GM20000 (cell line): ENCODE data around the gene ZMAT2.

Experiments
- DNase-seq: peaks from one replicate; pipeline ENCODE4 v3.0.0; 2012; ENCODE audit warnings: low spot score
- TF ChIP-seq, protein P1 (sequence below): IDR thresholded peaks from 2 replicates; pipeline ENCODE4 v1.5.1; 2012; ENCODE audit warnings: mild to moderate bottlenecking, control low read depth; ENCODE audit errors: extremely low read depth, missing control alignments

ZMAT2 gene

DNA sequence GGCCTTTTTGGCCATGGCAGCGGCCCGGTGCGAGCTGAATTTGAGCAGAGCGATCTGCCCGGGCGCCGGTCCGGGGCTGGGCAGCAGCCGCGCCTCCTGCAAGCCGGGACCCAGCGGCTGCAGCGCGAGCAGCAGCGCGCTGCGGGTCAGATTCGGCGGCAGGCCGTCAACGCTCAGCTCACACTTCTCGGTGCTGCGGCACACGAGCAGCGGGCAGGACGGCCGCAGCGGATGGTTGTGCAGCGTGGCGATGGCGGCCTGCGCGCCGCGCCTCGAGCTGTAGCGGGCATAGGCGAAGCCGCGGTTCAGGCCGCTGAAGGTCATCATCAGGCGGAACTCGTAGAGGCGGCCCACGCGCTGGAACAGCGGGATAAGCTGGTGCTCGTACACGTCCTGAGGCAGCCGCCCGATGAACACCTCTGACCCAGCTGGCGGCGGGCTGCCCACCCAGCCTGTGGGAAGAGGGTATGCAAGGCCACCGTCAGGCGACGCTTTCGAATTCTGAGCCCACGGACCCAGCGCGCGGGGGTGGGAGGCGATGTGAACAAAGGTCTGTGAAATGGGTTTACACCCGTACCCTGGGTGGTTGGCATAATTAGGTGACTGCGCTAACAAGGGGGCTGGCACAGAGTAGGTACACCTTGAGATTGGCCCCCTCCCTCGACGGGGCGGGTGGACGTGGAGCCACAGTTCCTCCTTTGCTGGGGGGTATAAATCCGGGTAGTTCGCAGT, 27.6 kb upstream of the ZMAT2 start:
- TF ChIP-seq, protein P1, sequence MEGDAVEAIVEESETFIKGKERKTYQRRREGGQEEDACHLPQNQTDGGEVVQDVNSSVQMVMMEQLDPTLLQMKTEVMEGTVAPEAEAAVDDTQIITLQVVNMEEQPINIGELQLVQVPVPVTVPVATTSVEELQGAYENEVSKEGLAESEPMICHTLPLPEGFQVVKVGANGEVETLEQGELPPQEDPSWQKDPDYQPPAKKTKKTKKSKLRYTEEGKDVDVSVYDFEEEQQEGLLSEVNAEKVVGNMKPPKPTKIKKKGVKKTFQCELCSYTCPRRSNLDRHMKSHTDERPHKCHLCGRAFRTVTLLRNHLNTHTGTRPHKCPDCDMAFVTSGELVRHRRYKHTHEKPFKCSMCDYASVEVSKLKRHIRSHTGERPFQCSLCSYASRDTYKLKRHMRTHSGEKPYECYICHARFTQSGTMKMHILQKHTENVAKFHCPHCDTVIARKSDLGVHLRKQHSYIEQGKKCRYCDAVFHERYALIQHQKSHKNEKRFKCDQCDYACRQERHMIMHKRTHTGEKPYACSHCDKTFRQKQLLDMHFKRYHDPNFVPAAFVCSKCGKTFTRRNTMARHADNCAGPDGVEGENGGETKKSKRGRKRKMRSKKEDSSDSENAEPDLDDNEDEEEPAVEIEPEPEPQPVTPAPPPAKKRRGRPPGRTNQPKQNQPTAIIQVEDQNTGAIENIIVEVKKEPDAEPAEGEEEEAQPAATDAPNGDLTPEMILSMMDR: no peak
- peak; percentile 48 for DNase-seq

DNA sequence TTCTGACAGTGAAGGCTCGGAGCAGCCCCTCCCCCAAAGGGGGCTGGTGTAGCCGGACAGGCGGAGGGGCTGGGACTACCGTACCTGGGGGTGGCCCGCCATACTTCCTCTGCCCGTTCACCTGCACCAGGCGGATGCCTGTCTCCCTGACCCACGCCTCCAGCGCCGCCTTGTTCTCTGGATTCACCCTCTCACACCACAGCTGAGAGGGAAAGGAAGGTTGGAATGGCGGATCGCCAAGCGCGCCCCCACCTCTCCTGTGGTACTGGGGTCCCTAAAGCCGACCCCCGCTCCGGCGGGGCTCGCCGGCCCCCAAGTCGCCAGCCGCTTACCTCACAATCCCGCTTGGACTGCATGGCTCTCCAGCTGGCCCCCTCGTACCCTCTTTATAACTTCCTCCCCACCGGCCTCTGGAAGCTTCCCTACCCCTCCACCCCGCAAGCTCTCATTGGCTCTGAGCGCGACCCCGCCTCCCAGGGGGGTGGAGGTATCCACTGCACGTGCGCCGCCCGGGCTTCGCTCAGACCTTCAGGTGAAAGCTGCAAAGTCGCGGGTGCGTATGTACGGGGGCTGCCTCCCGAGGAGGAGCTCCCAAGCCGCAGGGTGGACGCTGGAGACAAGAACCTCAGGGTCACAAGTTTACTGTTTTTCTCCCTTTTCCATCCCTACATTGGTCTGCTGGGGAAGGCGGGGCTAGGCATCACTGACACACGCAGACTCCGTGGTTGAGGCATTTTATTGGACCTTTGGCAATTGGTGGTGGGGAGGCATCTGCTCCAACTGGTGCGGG, 26.9 kb upstream of the ZMAT2 start, which contains the start of gene DND1:
TSS of gene DND1 (minus strand) at position 390 of the 790 bp plus-strand sequence. CDS start at position 356, 34 bp downstream.
- TF ChIP-seq, protein P1: no peak
- no peak for DNase-seq

DNA sequence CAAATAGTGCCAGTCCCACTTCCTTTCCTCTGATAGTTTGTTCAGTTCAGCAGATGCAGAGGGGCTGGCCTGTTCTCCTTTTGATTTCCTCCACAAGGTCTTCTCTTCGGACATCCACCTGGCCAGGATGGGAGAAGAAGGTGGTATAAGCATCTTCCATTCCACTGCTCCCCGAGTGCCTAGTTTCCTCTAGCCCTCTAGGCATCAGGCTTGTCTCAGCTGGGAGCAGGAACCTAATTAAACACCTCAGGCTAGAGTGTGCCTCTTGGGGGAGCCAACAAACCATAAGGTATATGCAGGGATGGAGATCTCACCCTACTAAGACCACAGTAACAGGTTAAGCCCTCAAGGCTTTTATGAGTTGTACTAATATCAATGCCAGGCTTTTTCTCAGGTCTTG, 26.0 kb upstream of the ZMAT2 start:
- TF ChIP-seq, protein P1: no peak
- DNase-seq: no peak

DNA sequence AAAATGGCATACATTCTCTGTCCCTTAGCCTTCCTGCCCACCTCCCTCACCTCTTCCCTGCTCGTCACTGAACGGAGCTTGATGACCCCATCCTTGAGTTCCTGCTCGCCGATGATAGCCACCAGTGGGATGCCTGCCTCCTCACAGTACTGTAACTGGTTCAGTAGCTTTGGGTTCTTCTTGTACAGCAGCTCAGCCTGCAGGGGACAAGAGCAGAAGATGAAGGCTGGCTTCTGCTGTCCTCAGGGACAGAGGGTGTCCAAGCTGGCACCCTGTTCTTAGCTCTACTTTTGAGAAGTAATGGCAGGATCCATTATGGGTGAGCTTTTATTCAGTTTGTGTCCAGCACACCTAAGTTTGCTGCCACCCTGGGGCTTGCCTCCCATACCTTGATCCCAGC, 25.6 kb upstream of the ZMAT2 start:
- TF ChIP-seq, protein P1: no peak
- DNase-seq: no peak

DNA sequence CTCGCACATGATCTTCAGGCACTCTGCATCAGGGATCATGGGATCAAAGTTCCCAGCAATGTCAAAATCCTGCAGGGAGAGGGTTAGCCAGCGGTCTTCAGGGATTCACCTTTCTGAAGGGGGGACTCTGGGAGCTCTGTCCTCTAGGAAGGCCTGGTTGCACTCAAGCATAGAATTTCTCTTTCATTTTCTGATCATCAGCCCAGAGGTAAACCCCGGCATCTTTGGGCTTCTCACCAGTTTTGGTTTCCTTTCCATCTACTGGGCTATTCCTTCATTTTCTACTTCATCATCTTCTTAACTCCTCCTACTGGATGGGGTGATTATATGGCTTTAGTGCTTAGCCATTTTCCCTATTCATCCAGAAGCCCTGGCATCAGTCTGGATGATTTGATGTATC, 22.3 kb upstream of the ZMAT2 start:
- TF ChIP-seq, protein P1: no peak

DNA sequence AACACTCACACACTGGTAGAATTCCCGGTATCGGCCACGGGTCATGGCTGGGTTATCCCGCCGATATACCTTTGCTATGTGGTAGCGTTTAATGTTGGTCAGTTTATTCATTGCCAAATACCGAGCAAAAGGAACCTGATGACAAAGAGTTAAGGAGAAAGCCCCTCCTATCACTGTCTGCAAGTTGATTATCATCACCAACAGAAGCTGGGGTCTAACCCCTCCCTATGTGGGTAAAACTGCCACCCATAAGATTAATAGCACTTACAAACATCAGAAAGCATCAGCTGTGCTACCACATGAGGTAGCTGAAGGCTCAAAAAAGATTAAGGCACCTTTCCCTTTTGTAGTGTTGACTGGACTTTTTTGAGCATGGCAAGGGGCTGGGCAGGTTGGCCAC, 21.3 kb upstream of the ZMAT2 start:
- TF ChIP-seq, protein P1: no peak
- no peak for DNase-seq

More for the DNA sequence above, 22.3 kb upstream of the ZMAT2 start:
- peak; percentile 46 for DNase-seq

DNA sequence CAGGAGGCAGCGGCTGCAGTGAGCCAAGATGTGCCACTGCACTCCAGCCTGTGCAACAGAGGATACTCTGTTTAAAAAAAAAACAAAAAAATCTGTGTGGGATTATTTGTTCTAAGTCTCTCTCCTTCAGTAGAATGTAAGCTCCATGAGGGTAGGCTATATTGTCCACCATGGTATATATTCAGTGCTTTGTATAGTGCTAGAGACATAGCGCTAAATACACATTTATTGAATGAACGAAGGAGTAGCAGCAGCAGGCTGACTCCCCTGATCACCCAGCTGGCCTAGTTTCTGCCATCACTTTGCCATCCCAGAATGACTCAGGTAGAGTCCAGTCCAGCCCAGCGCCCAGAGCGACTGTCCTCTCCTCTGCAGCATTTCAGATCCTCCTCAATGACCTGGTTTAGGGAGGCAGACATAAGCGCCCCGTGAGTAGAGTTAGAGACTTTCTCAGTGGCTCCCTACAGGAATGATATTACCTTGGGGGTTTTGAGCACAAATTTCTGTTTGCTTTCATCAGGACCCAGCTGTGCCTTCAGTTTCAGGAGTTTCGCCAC, 9.8 kb upstream of the ZMAT2 start:
- TF ChIP-seq, protein P1: no peak
- no peak for DNase-seq
